ENCODE measurements around the gene SULT1C4. TPM values are rescaled to one million over a fixed set of nuclear protein-coding genes. Genes with fewer than 3 reads are reported as not detected.

SULT1C4 gene
- total and polyA plus RNA-seq, 8 donors, result 0.42 to 5.0 (median 0.67) TPM

DNA sequence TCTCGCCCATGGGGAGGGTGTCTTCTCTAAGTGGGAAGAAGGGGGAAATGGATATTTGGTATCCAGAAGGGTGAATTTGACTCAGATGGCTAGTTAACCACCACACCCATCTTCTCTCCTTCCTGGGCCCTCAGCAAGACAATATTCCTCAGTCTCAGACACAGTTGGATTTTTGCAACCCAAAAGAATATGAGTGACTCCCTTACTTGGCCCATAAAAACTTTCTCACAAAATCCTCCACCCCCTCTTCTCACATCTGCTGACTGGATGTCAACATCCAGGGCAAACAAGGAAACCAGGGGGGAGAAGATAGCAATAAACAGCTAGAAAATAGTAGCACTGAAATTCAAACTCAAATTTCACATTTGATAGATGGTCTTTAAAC is 35.9 kb downstream of the SULT1C4 start:
- 82 to 100% methylated on average over 1 of the region's 1 CpG for WGBS, 2 donors
- TF ChIP-seq, protein P1, sequence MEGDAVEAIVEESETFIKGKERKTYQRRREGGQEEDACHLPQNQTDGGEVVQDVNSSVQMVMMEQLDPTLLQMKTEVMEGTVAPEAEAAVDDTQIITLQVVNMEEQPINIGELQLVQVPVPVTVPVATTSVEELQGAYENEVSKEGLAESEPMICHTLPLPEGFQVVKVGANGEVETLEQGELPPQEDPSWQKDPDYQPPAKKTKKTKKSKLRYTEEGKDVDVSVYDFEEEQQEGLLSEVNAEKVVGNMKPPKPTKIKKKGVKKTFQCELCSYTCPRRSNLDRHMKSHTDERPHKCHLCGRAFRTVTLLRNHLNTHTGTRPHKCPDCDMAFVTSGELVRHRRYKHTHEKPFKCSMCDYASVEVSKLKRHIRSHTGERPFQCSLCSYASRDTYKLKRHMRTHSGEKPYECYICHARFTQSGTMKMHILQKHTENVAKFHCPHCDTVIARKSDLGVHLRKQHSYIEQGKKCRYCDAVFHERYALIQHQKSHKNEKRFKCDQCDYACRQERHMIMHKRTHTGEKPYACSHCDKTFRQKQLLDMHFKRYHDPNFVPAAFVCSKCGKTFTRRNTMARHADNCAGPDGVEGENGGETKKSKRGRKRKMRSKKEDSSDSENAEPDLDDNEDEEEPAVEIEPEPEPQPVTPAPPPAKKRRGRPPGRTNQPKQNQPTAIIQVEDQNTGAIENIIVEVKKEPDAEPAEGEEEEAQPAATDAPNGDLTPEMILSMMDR (IDR thresholded peaks at IDR 0.05), result no peak
- H3K9me3 ChIP-seq, result no peaks in the 10 kb centered on the region
- FAIRE-seq (no peak), DNase-seq (no peak), ATAC-seq (no peak)
- no peak overlapping the region for H3K27ac ChIP-seq
- H3K4me3 ChIP-seq, result no peak overlapping the region
- no peaks in the 10 kb centered on the region for H3K4me1 ChIP-seq
- no peaks in the 10 kb centered on the region for H3K36me3 ChIP-seq
- intact Hi-C loops (cut with DNase I), result no loop called here
- H3K27me3 ChIP-seq, result no peaks in the 10 kb centered on the region

DNA sequence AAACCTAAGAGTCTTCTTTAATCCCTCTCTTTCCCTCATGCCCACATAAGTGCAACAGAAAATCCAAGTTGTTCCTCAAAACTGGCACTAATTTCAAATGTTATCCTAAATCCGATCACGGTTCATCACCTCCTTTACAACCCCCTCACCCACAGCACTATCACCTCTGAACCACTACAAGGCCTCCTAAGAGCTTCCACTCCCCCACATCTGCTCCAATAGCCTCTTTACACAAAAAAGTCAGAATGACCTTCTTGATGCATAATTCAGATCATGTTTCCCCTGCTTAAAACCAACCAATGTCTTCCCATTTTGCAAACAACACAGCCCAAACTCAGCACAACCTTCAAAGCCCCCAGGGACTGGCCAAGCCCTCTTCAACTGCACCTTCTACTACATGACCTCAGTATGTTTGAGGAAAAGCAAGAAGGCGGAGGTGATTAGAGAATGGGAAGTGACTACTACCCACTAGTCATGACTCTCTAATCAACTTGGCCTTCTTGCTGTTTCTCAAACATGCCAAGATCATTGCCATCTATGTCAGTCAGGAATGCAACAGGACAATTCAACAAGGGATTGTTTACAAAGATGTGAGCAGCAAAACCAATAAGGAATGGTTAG is 36.6 kb downstream of the SULT1C4 start:
- ATAC-seq (no peak), DNase-seq (no peak), FAIRE-seq (no peak)
- WGBS, 2 donors, result 88 to 91% methylated on average over 3 of the region's 3 CpGs
- Histone ChIP-seq H3K36me3 (no peaks in the 10 kb centered on the region), H3K4me1 (no peaks in the 10 kb centered on the region), H3K27ac (no peak overlapping the region), H3K4me3 (no peak overlapping the region), H3K9me3 (no peaks in the 10 kb centered on the region), H3K27me3 (no peaks in the 10 kb centered on the region)
- intact Hi-C loops (cut with DNase I), result no loop called here
- TF ChIP-seq, protein P1 (IDR thresholded peaks at IDR 0.05), result no peak

DNA sequence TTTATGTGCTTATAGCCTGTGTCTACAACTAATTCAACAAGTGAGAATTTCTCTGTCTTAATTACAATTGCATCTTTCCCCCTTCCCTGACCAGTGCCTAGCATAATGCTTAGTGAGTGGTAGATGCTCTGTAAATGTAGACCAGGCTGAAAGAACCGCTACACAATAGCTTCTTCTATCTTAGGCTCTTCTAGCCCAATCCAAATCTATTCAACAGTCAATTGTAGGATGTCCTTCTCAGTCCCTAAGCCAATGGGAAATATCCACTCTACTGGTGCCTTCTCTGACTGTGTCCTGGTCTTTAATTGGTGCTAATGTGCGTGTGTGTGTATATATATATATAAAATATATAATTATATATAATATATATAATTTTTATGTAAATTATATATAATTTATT is 37.2 kb downstream of the SULT1C4 start:
- FAIRE-seq (no peak), ATAC-seq (no peak), DNase-seq (no peak)
- no peaks in the 10 kb centered on the region for H3K4me1 ChIP-seq
- H3K36me3 ChIP-seq, result no peaks in the 10 kb centered on the region
- no peak overlapping the region for H3K4me3 ChIP-seq
- TF ChIP-seq, protein P1 (IDR thresholded peaks at IDR 0.05), result no peak
- no peak overlapping the region for H3K27ac ChIP-seq
- no peaks in the 10 kb centered on the region for H3K9me3 ChIP-seq
- intact Hi-C loops (cut with DNase I), result no loop called here
- H3K27me3 ChIP-seq, result no peaks in the 10 kb centered on the region
- 85 to 88% methylated on average over 2 of the region's 2 CpGs for WGBS, 2 donors

- no peaks in the 10 kb centered on the region for H3K36me3 ChIP-seq
- 47 to 60% methylated on average over 2 of the region's 2 CpGs for WGBS, 2 donors
- DNase-seq, result no peak
- H3K4me1 ChIP-seq, result no peaks in the 10 kb centered on the region
- H3K9me3 ChIP-seq, result no peaks in the 10 kb centered on the region
- intact Hi-C loops (cut with DNase I), result no loop called here
- no peaks in the 10 kb centered on the region for H3K27me3 ChIP-seq
- peak in 2 of 4 donors; percentile 44 to 81 for ATAC-seq
- no peak for FAIRE-seq
- TF ChIP-seq, protein P1 (IDR thresholded peaks at IDR 0.05), result no peak
- no peak overlapping the region for H3K27ac ChIP-seq
- no peak overlapping the region for H3K4me3 ChIP-seq
These were observed 39.5 kb downstream of the SULT1C4 start for GRCh38 chr2:108417254-108417653.

DNA sequence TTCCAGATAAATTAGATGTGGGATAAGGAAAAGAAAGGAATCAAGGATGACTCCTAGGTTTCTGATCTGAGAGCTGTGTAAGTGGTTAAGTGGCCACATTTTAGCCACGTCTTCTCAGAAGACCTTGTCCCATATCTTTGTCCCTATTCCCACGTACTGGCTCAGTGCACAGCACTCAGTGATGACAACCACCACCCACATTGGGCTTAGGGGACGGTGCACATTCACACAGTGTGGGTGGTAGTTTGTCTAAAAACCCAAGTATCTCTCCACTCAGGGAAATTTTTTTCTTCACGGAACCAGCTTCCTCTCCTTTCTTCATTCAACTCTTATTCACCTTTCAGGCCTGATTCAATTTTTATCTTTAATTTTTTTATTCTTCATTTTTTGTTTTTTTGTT is 40.7 kb downstream of the SULT1C4 start:
- no peaks in the 10 kb centered on the region for H3K9me3 ChIP-seq
- no peak for FAIRE-seq
- no peaks in the 10 kb centered on the region for H3K4me1 ChIP-seq
- ATAC-seq, result no peak
- no peak overlapping the region for H3K4me3 ChIP-seq
- H3K27me3 ChIP-seq, result no peaks in the 10 kb centered on the region
- TF ChIP-seq, protein P1 (IDR thresholded peaks at IDR 0.05), result no peak
- H3K27ac ChIP-seq, result no peak overlapping the region
- intact Hi-C loops (cut with DNase I), result no loop called here
- 71 to 88% methylated on average over 4 of the region's 4 CpGs for WGBS, 2 donors
- no peak for DNase-seq
- H3K36me3 ChIP-seq, result no peaks in the 10 kb centered on the region
